Gastroesophageal sphincter (tissue), 4 donors: ENCODE data around the gene SNTG2. TPM values are rescaled to one million over a fixed set of nuclear protein-coding genes. Genes with fewer than 3 reads are reported as not detected.

Experiments used
- ATAC-seq: fragments of 150-250 bp; one replicate; pipeline ENCODE4 v1.9.1; 2016; ENCODE audit warnings: mild to moderate bottlenecking, moderate library complexity
- H3K27ac ChIP-seq, 4 donors: fragments of 200-600 bp; sonication (generic) in 3 of 4; 1 replicate in 3 of 4; 2 replicates in 1 of 4; pipeline ENCODE4 v1.5.1; 2016 to 2019
- H3K27me3 ChIP-seq: fragments of 200-600 bp; sonication (generic); one replicate; pipeline ENCODE4 v1.5.1; 2019
- H3K36me3 ChIP-seq, 2 donors: fragments of 200-600 bp; sonication (generic); one replicate each; pipeline ENCODE4 v1.5.1; 2019; ENCODE audit warnings: control low read depth in 1 of 2
- H3K4me1 ChIP-seq, 3 donors: fragments of 200-600 bp; sonication (generic); 1 replicate in 2 of 3; 2 replicates in 1 of 3; pipeline ENCODE4 v1.5.1; 2016 to 2019; ENCODE audit warnings: control low read depth in 2 of 3
- H3K4me3 ChIP-seq, 2 donors: fragments of 200-600 bp; sonication (generic); one replicate each; pipeline ENCODE4 v1.5.1; 2019; ENCODE audit warnings: mild to moderate bottlenecking in 1 of 2, moderate library complexity in 1 of 2
- H3K9me3 ChIP-seq, 3 donors: fragments of 200-600 bp; sonication (generic); one replicate each; pipeline ENCODE4 v1.5.1; 2017 to 2019; ENCODE audit warnings: control low read depth in 2 of 3
- EP300 ChIP-seq: sonication (generic); formaldehyde crosslinking; IDR thresholded peaks from one replicate; pipeline ENCODE4 v1.6.1; 2017; ENCODE audit warnings: antibody characterized with exemption, mild to moderate bottlenecking
- POLR2A ChIP-seq, 2 donors: fragments of 450-650 bp; IDR thresholded peaks; one replicate each; pipeline ENCODE4 v1.6.1; 2017; ENCODE audit warnings: antibody characterized with exemption in 2 of 2, mild to moderate bottlenecking in 2 of 2, moderate library complexity in 1 of 2
- POLR2AphosphoS5 ChIP-seq: sonication (generic); formaldehyde crosslinking; IDR thresholded peaks from one replicate; pipeline ENCODE4 v1.6.1; 2017; ENCODE audit warnings: antibody characterized with exemption
- WGBS, 2 donors: methylation state at CpG; one replicate each; pipeline ENCODE4 v1.1.5; 2018; ENCODE audit warnings: low coverage in 1 of 2; 5-methylcytosine and 5-hydroxymethylcytosine counted together
- total RNA-seq, 4 donors: library from RNA; depleted of rRNA; stranded (reverse); fragments of >200 nt; gene quantifications; one replicate each; pipeline ENCODE4 v1.1.0, GENCODE V29; 2016
- TF ChIP-seq, protein P1 (sequence below), 4 experiments: fragments of 200-600 bp in 2 of 4; fragments of 450-650 bp in 2 of 4; sonication (generic) in 1 of 4; IDR thresholded peaks; one replicate each; pipeline ENCODE4 v1.5.1; 2017 to 2019; ENCODE audit warnings: antibody characterized with exemption in 4 of 4, mild to moderate bottlenecking in 2 of 4, moderate library complexity in 2 of 4

SNTG2 gene
- total RNA-seq, 4 donors from 2014 or later, result 1.5 to 7.9 (median 4.3) TPM

DNA sequence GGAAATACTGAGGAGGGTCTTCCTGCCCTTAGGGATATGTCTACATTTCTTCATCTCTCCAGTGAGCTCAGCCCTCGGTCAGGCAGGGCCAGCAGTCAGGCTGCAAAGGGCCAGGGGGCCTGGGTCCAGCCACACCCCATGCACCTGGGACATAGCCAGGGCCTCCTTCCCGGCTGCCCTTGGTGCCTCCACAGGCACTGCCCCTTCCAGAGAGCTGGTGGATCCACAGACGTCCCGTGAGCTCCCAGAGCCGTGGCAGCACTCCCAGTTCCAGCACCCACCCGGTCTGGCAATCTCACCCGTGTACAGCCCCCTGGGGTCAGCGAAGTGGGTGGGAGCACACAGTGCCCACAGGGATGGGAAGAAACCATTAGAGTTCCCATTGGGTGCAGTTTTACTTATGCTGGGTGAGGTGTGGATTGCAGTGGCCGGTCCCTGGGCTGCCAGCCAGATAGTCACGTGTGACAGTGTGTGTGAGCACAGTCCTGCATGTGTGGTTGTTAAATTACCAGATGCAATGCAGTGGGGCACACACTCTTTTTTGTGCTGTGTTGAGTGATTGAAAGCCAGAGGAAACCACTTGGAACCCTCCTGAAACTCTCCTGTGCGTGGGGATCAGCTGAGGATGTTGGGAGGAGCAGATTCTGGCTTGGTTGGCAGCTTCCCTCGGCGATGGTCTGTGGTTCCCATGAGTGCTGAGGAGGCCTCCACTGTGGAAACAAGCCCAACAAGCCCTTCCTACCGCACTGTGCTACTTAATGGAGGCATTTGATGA lies 131.0 kb downstream of the SNTG2 start:
- TF ChIP-seq EP300 (no peak), POLR2AphosphoS5 (no peak), POLR2A (IDR thresholded peaks at IDR 0.05) (no peak)
- TF ChIP-seq, protein P1, sequence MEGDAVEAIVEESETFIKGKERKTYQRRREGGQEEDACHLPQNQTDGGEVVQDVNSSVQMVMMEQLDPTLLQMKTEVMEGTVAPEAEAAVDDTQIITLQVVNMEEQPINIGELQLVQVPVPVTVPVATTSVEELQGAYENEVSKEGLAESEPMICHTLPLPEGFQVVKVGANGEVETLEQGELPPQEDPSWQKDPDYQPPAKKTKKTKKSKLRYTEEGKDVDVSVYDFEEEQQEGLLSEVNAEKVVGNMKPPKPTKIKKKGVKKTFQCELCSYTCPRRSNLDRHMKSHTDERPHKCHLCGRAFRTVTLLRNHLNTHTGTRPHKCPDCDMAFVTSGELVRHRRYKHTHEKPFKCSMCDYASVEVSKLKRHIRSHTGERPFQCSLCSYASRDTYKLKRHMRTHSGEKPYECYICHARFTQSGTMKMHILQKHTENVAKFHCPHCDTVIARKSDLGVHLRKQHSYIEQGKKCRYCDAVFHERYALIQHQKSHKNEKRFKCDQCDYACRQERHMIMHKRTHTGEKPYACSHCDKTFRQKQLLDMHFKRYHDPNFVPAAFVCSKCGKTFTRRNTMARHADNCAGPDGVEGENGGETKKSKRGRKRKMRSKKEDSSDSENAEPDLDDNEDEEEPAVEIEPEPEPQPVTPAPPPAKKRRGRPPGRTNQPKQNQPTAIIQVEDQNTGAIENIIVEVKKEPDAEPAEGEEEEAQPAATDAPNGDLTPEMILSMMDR (IDR thresholded peaks at IDR 0.05), result no peak
- no peak overlapping the region for H3K27ac ChIP-seq
- no peaks in the 10 kb centered on the region for H3K9me3 ChIP-seq
- no peaks in the 10 kb centered on the region for H3K36me3 ChIP-seq
- no peak for ATAC-seq
- peaks cover 15% of the 10 kb centered on the region for H3K27me3 ChIP-seq
- no peak overlapping the region for H3K4me3 ChIP-seq
- 19 to 29% methylated on average over 4 to 5 of the region's 14 CpGs for WGBS, 2 donors
- H3K4me1 ChIP-seq, result peaks cover 0 to 9% (median 0%) of the 10 kb centered on the region in 3 donors

DNA sequence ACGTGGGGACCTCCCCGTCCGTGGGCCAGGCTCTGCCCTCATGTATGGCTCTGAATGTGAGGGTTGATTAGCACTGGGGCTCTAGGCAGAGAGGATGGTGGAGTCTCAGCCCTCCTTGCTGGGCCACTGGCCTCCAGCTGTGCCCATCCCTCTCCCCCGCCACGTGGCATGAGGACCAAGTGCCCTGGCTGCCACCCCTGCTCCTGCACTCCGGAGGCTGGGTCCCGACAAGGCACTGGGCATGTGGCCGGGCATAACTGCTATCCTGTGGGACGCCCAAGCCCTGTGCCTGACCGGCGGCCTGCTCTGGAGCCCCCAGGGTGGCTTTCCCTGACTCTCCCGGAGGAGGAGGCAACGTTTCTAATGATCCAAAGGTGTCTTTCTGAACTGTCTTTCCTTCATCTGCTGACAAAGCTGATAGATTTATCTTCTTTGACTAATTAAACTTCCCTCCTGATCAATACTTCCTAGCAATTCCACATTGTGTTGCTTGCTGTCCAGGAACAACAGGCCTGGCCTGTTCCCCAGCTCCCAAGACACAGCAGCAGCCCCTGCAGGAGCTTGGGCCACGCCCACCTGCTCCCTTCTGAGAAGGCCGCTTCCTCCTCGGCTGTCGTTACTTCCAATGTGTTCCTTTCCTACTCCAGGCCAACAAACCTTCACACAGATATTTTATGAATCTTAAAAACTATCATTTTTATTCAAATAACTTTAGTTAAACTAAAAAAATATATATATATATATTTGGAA lies 132.0 kb downstream of the SNTG2 start:
- no peaks in the 10 kb centered on the region for H3K9me3 ChIP-seq
- H3K27me3 ChIP-seq, result peaks cover 15% of the 10 kb centered on the region
- H3K27ac ChIP-seq, result no peak overlapping the region
- 68 to 79% methylated on average over 6 to 7 of the region's 17 CpGs for WGBS, 2 donors
- no peak overlapping the region for H3K4me3 ChIP-seq
- H3K4me1 ChIP-seq, result peaks cover 0 to 9% (median 0%) of the 10 kb centered on the region in 3 donors
- TF ChIP-seq, protein P1 (IDR thresholded peaks at IDR 0.05), result no peak
- TF ChIP-seq POLR2A (IDR thresholded peaks at IDR 0.05), result no peak
- TF ChIP-seq POLR2AphosphoS5, result no peak
- no peak for TF ChIP-seq EP300
- no peak for ATAC-seq
- H3K36me3 ChIP-seq, result no peaks in the 10 kb centered on the region

DNA sequence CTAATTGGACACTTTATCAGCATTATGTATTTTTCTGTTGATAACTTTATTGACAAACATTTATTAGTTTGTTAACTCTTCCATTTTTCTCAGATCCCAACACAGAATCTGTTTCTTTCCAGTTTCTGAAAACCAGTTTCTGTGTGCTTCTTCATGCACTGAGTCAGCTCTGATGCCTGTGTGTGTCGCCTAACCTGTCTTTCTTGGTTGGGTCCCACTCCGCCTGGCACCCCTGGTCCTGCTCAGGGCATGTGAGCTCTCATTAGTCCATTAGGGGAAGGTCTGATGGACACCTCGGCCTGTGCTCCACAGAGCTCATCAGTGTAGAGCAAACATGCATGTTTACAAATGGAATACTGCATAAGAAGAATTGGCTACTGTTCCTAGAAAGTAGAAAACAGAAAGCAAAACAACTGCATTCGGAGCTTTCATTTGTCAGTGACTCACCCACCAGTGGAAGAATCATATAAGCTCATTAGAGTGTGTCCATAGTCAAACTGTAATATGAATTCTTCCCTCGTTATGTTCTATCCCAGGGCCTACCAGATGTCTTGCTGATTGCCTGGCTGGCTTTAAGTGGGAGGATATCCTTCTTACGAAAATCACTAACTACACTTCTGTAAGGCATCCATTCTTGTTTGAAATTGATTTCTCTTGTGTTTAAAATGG lies 137.7 kb downstream of the SNTG2 start:
- no peaks in the 10 kb centered on the region for H3K36me3 ChIP-seq
- no peaks in the 10 kb centered on the region for H3K4me1 ChIP-seq
- 65 to 66% methylated on average over 6 of the region's 6 CpGs for WGBS, 2 donors

GRCh38 chr2:1088940-1089339 lies 138.3 kb downstream of the SNTG2 start:
- Histone ChIP-seq H3K4me3 (no peak overlapping the region), H3K4me1 (no peaks in the 10 kb centered on the region), H3K27ac (no peak overlapping the region), H3K9me3 (no peaks in the 10 kb centered on the region), H3K36me3 (no peaks in the 10 kb centered on the region), H3K27me3 (no peaks in the 10 kb centered on the region)
- no peak for ATAC-seq
- no peak for TF ChIP-seq POLR2A (IDR thresholded peaks at IDR 0.05)
- TF ChIP-seq, protein P1 (IDR thresholded peaks at IDR 0.05), result no peak
- TF ChIP-seq POLR2AphosphoS5, result no peak
- no peak for TF ChIP-seq EP300
- 44 to 65% methylated on average over 4 of the region's 4 CpGs for WGBS, 2 donors

More for the DNA sequence above, 137.7 kb downstream of the SNTG2 start:
- ATAC-seq, result no peak
- no peak overlapping the region for H3K27ac ChIP-seq
- TF ChIP-seq EP300 (no peak), POLR2AphosphoS5 (no peak), POLR2A (IDR thresholded peaks at IDR 0.05) (no peak)
- TF ChIP-seq, protein P1 (IDR thresholded peaks at IDR 0.05), result no peak
- H3K4me3 ChIP-seq, result no peak overlapping the region
- no peaks in the 10 kb centered on the region for H3K9me3 ChIP-seq
- no peaks in the 10 kb centered on the region for H3K27me3 ChIP-seq
